HG03064 (cell line): Measurements from ENCODE around the gene MVB12B.

Source experiments
- ATAC-seq: cut with Tn5 transposase; IDR thresholded peaks from one replicate; pipeline ENCODE4 v1.9.1; 2021; ENCODE audit warnings: low read depth; ENCODE audit not compliant: unreplicated experiment

MVB12B gene

GRCh38 chr9:126328407-126328806, 1.8 kb downstream of the MVB12B start:
- ATAC-seq = no peak

GRCh38 chr9:126329476-126330275, 3.0 kb downstream of the MVB12B start:
- no peak for ATAC-seq

GRCh38 chr9:126330536-126330935, 3.9 kb downstream of the MVB12B start:
- no peak for ATAC-seq

- ATAC-seq = no peak
These were observed 5.5 kb downstream of the MVB12B start for GRCh38 chr9:126331964-126332748.

- no peak for ATAC-seq
These were observed 8.3 kb downstream of the MVB12B start for GRCh38 chr9:126334721-126335621.

- ATAC-seq = no peak
These were observed 9.5 kb downstream of the MVB12B start for GRCh38 chr9:126335837-126336735.

GRCh38 chr9:126336736-126337325, 10.2 kb downstream of the MVB12B start:
- no peak for ATAC-seq

- ATAC-seq = no peak
These were observed 11.2 kb downstream of the MVB12B start for GRCh38 chr9:126337729-126338372.

- ATAC-seq = no peak
These were observed 12.3 kb downstream of the MVB12B start for GRCh38 chr9:126338945-126339344.

GRCh38 chr9:126341426-126341825, 14.8 kb downstream of the MVB12B start:
- no peak for ATAC-seq

- no peak for ATAC-seq
These were observed 15.3 kb downstream of the MVB12B start for GRCh38 chr9:126341902-126342301.

- no peak for ATAC-seq
These were observed 16.0 kb downstream of the MVB12B start for GRCh38 chr9:126342621-126343031.

GRCh38 chr9:126343271-126343700, 16.7 kb downstream of the MVB12B start:
- no peak for ATAC-seq

- ATAC-seq = no peak
These were observed 19.4 kb downstream of the MVB12B start for GRCh38 chr9:126346031-126346430.

- ATAC-seq = no peak
These were observed 20.5 kb downstream of the MVB12B start for GRCh38 chr9:126347093-126347492.

- no peak for ATAC-seq
These were observed 21.5 kb downstream of the MVB12B start for GRCh38 chr9:126347911-126348760.

GRCh38 chr9:126348911-126349550, 22.4 kb downstream of the MVB12B start:
- ATAC-seq = no peak
